Cardiac fibroblast (primary cell): Measurements from ENCODE around the gene DDX19B.
"Not testable (repeated sequence)": the region's sequence is repeated elsewhere in the genome, so short reads cannot be mapped to it uniquely, and the experiment has no call there.

Experiments
- DNase-seq, 2 donors: peaks; one replicate each; pipeline versions ENCODE4 v3.0.0 to v3.0.0-alpha.2; 2010; ENCODE audit warnings: low read depth in 2 of 2
- H3K4me3 ChIP-seq, 2 donors: replicated peaks in 1 of 2; 1 replicate in 1 of 2; 2 replicates in 1 of 2; pipeline ENCODE4 v1.5.1; 2011; ENCODE audit warnings: low read depth in 2 of 2, low read length in 2 of 2, mild to moderate bottlenecking in 2 of 2, moderate library complexity in 1 of 2
- CTCF ChIP-seq: IDR thresholded peaks from one replicate; pipeline ENCODE4 v1.5.1; 2011; ENCODE audit warnings: low read depth, mild to moderate bottlenecking, low read length, inconsistent platforms

DDX19B gene

GRCh38 chr16:70289229-70290094 lies 9.5 kb upstream of the DDX19B start, which contains the start of gene AARS1:
TSS of gene AARS1 (minus strand) at chr16:70289506. CDS start at chr16:70282763, 6,743 bp downstream.
- H3K4me3 ChIP-seq, result peak within 1 kb of the TSS; percentile 82 to 87
- peak; percentile 100 for DNase-seq
- no peak for TF ChIP-seq CTCF

DNA sequence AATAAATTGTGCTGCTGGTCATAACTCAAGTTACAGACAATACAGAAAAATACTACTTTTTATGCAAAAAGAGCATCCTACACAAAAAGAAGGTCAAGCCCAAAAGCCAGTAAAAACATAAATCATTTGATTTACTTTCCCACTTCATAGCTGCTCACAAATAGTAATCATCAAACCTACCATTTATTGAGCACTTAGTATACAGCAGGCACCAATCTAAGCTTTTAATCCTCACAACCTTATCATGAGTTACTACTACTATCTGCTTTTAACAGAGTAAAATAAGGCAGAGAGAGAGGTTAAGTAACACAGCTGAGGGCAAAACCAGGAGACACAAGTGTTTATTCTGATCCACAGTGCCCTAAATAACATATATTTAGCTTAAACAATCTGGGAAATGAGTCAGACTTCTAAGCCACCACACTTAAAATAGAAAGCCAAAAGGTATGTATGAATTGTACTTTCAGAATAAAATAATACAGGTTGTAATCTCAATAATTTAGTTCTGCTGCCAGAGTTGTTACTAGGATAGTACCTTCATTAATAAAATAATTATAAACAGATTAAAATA lies 8.0 kb upstream of the DDX19B start:
- no peak for TF ChIP-seq CTCF
- no peak for DNase-seq
- H3K4me3 ChIP-seq, result no peak overlapping the region

GRCh38 chr16:70292148-70292547 lies 6.8 kb upstream of the DDX19B start:
- not testable (repeated sequence) for H3K4me3 ChIP-seq, DNase-seq

DNA sequence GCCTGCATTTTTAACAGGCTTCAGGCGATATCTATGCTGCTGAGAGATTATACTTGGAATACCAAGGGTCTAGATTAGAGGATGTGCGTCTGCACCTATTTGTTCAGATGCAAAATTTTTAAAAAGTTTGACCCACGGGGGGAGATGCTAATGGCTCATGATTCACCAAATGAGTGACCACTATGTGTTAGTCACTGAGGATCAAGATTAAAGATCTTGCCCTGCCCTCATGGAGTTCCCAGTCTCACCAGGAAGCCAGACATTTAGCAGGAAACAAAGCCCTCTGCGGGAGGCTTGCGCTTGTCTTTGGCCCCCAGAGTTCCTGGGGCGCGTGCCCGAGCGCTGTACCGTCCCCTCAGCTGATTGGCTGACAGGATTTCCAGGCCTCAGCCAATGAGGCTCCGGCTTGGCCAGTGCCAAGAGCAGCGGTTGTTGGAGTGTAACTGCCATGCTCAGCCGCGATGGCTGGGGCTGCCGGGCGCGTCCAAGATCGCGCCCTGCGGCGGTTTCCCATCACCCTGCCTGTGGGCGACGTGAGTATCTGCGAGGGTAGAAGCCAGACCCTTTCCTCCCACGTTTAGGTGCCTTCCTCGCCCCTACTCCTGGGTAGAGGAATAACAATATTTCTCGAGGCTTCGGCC lies 4.5 kb upstream of the DDX19B start:
- no peak for DNase-seq
- no peak for TF ChIP-seq CTCF
- H3K4me3 ChIP-seq, result no peak overlapping the region

GRCh38 chr16:70295634-70296033 lies 3.4 kb upstream of the DDX19B start:
- H3K4me3 ChIP-seq, result no peak overlapping the region
- no peak for TF ChIP-seq CTCF
- no peak for DNase-seq

GRCh38 chr16:70301121-70301520 lies 2.1 kb downstream of the DDX19B start:
- H3K4me3 ChIP-seq, result no peak overlapping the region
- TF ChIP-seq CTCF, result no peak
- no peak for DNase-seq

- TF ChIP-seq CTCF, result no peak
- no peak overlapping the region for H3K4me3 ChIP-seq
- no peak for DNase-seq
These were observed 3.8 kb downstream of the DDX19B start for GRCh38 chr16:70302745-70303144.
